HepG2 (cell line): Measurements from ENCODE around the gene FRMD1. TPM values are rescaled to one million over a fixed set of nuclear protein-coding genes. Genes with fewer than 3 reads are reported as not detected.
A peak's percentile ranks its signal among the peaks of the same experiment; 100 is the strongest.

ENCODE experiments used
- CBX5 ChIP-seq: sonication (generic); formaldehyde crosslinking; IDR thresholded peaks from 2 replicates; pipeline ENCODE4 v1.4.0; 2020; ENCODE audit warnings: missing genetic modification reagents, borderline replicate concordance
- CHD4 ChIP-seq: fragments of 200-600 bp; sonication (generic); IDR thresholded peaks from 2 replicates; pipeline ENCODE4 v1.7.0; 2017; ENCODE audit warnings: mild to moderate bottlenecking, low read length, borderline replicate concordance
- ESRRA ChIP-seq: sonication (generic); formaldehyde crosslinking; IDR thresholded peaks from 2 replicates; pipeline ENCODE4 v1.5.1; 2020; ENCODE audit warnings: mild to moderate bottlenecking, low read depth, missing genetic modification reagents
- GABPB1 ChIP-seq: IDR thresholded peaks from 2 replicates; pipeline ENCODE4 v1.6.1; 2016; ENCODE audit warnings: mild to moderate bottlenecking, missing genetic modification reagents, moderate library complexity, missing compliant biosample characterization
- GTF2F1 ChIP-seq: fragments of 150-350 bp; IDR thresholded peaks from 2 replicates; pipeline ENCODE4 v1.6.1; 2014; ENCODE audit warnings: low read length
- GZF1 ChIP-seq: sonication (generic); formaldehyde crosslinking; IDR thresholded peaks from 2 replicates; pipeline ENCODE4 v1.5.1; 2020; ENCODE audit warnings: mild to moderate bottlenecking, missing genetic modification reagents
- HMG20B ChIP-seq: conservative IDR thresholded peaks from 2 replicates; pipeline ENCODE4 v1.6.1; 2016; ENCODE audit warnings: missing genetic modification reagents, missing compliant biosample characterization
- IRF2 ChIP-seq: IDR thresholded peaks from 2 replicates; pipeline ENCODE4 v1.6.1; 2018; ENCODE audit warnings: missing genetic modification reagents, missing compliant biosample characterization
- JUNB ChIP-seq: sonication (generic); formaldehyde crosslinking; IDR thresholded peaks from 2 replicates; pipeline ENCODE4 v1.8.0; 2022; ENCODE audit warnings: missing genetic modification reagents, mild to moderate bottlenecking, borderline replicate concordance
- MBD4 ChIP-seq: IDR thresholded peaks from 2 replicates; pipeline ENCODE4 v1.6.1; 2012; ENCODE audit warnings: low read length, inconsistent platforms, borderline replicate concordance
- NFYB ChIP-seq: sonication (generic); formaldehyde crosslinking; IDR thresholded peaks from 2 replicates; pipeline ENCODE4 v1.4.0; 2020; ENCODE audit warnings: missing genetic modification reagents
- POLR2A ChIP-seq, 2 experiments: IDR thresholded peaks; 2 replicates each; pipeline ENCODE4 v1.6.1; 2011; ENCODE audit warnings: low read depth in 2 of 2, low read length in 2 of 2, mild to moderate bottlenecking in 1 of 2, moderate library complexity in 1 of 2; ENCODE audit not compliant: insufficient read depth in 1 of 2
- YEATS2 ChIP-seq: sonication (generic); formaldehyde crosslinking; IDR thresholded peaks from 2 replicates; pipeline ENCODE4 v1.4.0; 2020; ENCODE audit warnings: missing genetic modification reagents, borderline replicate concordance
- ZFP37 ChIP-seq: sonication (generic); formaldehyde crosslinking; IDR thresholded peaks from 2 replicates; pipeline ENCODE4 v1.4.0; 2020; ENCODE audit warnings: missing genetic modification reagents, borderline replicate concordance
- ZNF260 ChIP-seq: sonication (generic); formaldehyde crosslinking; IDR thresholded peaks from 2 replicates; pipeline ENCODE4 v1.4.0; 2020; ENCODE audit warnings: missing genetic modification reagents, low read depth, mild to moderate bottlenecking, borderline replicate concordance
- ZNF343 ChIP-seq: sonication (generic); formaldehyde crosslinking; IDR thresholded peaks from 2 replicates; pipeline ENCODE4 v1.4.0; 2020; ENCODE audit warnings: mild to moderate bottlenecking, missing genetic modification reagents
- ZNF350 ChIP-seq: sonication (generic); formaldehyde crosslinking; IDR thresholded peaks from 2 replicates; pipeline ENCODE4 v1.4.0; 2020; ENCODE audit warnings: mild to moderate bottlenecking, low read depth, missing genetic modification reagents, borderline replicate concordance
- ZNF468 ChIP-seq: sonication (generic); formaldehyde crosslinking; IDR thresholded peaks from 2 replicates; pipeline ENCODE4 v1.8.0; 2022; ENCODE audit warnings: mild to moderate bottlenecking, moderate library complexity, missing genetic modification reagents
- ZNF605 ChIP-seq: sonication (generic); formaldehyde crosslinking; IDR thresholded peaks from 2 replicates; pipeline ENCODE4 v1.8.0; 2022; ENCODE audit warnings: mild to moderate bottlenecking, missing genetic modification reagents
- ZNF776 ChIP-seq: sonication (generic); formaldehyde crosslinking; IDR thresholded peaks from 2 replicates; pipeline ENCODE4 v1.4.0; 2020; ENCODE audit warnings: mild to moderate bottlenecking, missing genetic modification reagents
- ZNF780A ChIP-seq: sonication (generic); formaldehyde crosslinking; IDR thresholded peaks from 2 replicates; pipeline ENCODE4 v1.8.0; 2022; ENCODE audit warnings: mild to moderate bottlenecking, missing genetic modification reagents, moderate library complexity
- ZNF841 ChIP-seq: sonication (generic); formaldehyde crosslinking; IDR thresholded peaks from 2 replicates; pipeline ENCODE4 v1.8.1; 2023; ENCODE audit warnings: missing genetic modification reagents, borderline replicate concordance
- ZSCAN31 ChIP-seq: sonication (generic); formaldehyde crosslinking; IDR thresholded peaks from 2 replicates; pipeline ENCODE4 v1.5.0; 2020; ENCODE audit warnings: low read depth, mild to moderate bottlenecking, missing genetic modification reagents
- polyA plus RNA-seq, 8 experiments: library from polyadenylated mRNA; depleted of rRNA in 3 of 8; stranded (reverse) in 7 of 8; unstranded in 1 of 8; fragments of >200 nt; fragmentation: Illumina TruSeq in 4 of 8; extraction: Trizol in 4 of 8; gene quantifications; 2 replicates each; pipeline versions ENCODE4 v1.2.1 to v1.2.3, GENCODE V29; 2011 to 2016; ENCODE audit warnings: low read depth in 4 of 8, missing spikeins in 1 of 8, mixed read lengths in 1 of 8; ENCODE audit not compliant: insufficient read depth in 1 of 8
- total RNA-seq, 5 experiments: library from RNA; depleted of rRNA; stranded (reverse); fragments of >200 nt; fragmentation: Illumina TruSeq; extraction: Trizol; gene quantifications; 2 replicates each; pipeline ENCODE4 v1.2.3, GENCODE V29; 2016; ENCODE audit warnings: low read depth in 1 of 5
- TF ChIP-seq, protein P1 (sequence below): sonication (generic); formaldehyde crosslinking; IDR thresholded peaks from 2 replicates; pipeline ENCODE4 v1.4.0; 2020; ENCODE audit warnings: missing genetic modification reagents
- TF ChIP-seq, protein P2 (sequence below): sonication (generic); formaldehyde crosslinking; IDR thresholded peaks from 2 replicates; pipeline ENCODE4 v1.5.0; 2020; ENCODE audit warnings: missing genetic modification reagents
- TF ChIP-seq, protein P3 (sequence below): sonication (generic); formaldehyde crosslinking; IDR thresholded peaks from 2 replicates; pipeline ENCODE4 v1.8.1; 2022; ENCODE audit warnings: mild to moderate bottlenecking, missing genetic modification reagents
- TF ChIP-seq, protein P4 (sequence below): sonication (generic); formaldehyde crosslinking; IDR thresholded peaks from 2 replicates; pipeline ENCODE4 v1.4.0; 2020; ENCODE audit warnings: missing genetic modification reagents
- TF ChIP-seq, protein P5 (sequence below): sonication (generic); formaldehyde crosslinking; conservative IDR thresholded peaks from 2 replicates; pipeline ENCODE4 v1.4.0; 2020; ENCODE audit warnings: missing genetic modification reagents

Gene FRMD1
- total and polyA plus RNA-seq, 2 of the 13 experiments (the other 11 are each of a cell fraction or from before 2014, with no cell fraction given) = 0.01 TPM; not detected in 1

DNA sequence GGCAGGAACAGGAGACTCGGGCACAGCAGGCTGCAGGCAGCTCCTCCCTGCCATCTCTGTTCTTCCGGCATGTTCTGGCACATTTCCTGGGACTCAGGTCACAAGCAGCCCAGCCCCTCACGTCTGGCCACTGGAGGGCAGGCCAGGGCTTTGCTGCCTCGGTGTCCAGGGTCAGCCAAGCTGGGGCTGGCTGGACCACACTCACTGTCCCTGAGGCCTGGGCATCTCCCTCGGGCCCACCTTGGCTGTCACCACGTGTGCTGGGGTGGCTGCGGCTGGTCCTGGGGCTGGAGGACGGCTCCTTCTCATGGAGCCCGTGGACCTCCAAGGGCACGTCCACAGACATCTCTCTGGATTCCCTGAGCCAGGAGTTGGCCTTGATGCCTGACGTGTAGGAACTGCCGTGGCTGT lies 18.5 kb downstream of the FRMD1 start (continued):
- TF ChIP-seq GTF2F1 = no peak
- TF ChIP-seq ZNF350 (CRISPR knock-in tag) = no peak
- TF ChIP-seq, protein P1, sequence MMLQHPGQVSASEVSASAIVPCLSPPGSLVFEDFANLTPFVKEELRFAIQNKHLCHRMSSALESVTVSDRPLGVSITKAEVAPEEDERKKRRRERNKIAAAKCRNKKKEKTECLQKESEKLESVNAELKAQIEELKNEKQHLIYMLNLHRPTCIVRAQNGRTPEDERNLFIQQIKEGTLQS (CRISPR knock-in tag) = no peak
- TF ChIP-seq ZNF343 (CRISPR knock-in tag) = no peak
- TF ChIP-seq GABPB1 (CRISPR knock-in tag) = peak; percentile 69
- no peak for TF ChIP-seq ZFP37 (CRISPR knock-in tag)
- TF ChIP-seq, protein P2, sequence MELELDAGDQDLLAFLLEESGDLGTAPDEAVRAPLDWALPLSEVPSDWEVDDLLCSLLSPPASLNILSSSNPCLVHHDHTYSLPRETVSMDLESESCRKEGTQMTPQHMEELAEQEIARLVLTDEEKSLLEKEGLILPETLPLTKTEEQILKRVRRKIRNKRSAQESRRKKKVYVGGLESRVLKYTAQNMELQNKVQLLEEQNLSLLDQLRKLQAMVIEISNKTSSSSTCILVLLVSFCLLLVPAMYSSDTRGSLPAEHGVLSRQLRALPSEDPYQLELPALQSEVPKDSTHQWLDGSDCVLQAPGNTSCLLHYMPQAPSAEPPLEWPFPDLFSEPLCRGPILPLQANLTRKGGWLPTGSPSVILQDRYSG (CRISPR knock-in tag) = no peak
- no peak for TF ChIP-seq ZNF260 (CRISPR knock-in tag)
- TF ChIP-seq ZNF468 (CRISPR knock-in tag) = no peak
- TF ChIP-seq POLR2A (IDR thresholded peaks at IDR 0.05; ENCODE audit: insufficient read depth in 1 of 2, low read depth in 2 of 2, low read length in 2 of 2) = no peak
- TF ChIP-seq ESRRA = no peak
- TF ChIP-seq IRF2 = no peak
- TF ChIP-seq, protein P3, sequence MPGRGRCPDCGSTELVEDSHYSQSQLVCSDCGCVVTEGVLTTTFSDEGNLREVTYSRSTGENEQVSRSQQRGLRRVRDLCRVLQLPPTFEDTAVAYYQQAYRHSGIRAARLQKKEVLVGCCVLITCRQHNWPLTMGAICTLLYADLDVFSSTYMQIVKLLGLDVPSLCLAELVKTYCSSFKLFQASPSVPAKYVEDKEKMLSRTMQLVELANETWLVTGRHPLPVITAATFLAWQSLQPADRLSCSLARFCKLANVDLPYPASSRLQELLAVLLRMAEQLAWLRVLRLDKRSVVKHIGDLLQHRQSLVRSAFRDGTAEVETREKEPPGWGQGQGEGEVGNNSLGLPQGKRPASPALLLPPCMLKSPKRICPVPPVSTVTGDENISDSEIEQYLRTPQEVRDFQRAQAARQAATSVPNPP (CRISPR knock-in tag) = no peak
- TF ChIP-seq, protein P4, sequence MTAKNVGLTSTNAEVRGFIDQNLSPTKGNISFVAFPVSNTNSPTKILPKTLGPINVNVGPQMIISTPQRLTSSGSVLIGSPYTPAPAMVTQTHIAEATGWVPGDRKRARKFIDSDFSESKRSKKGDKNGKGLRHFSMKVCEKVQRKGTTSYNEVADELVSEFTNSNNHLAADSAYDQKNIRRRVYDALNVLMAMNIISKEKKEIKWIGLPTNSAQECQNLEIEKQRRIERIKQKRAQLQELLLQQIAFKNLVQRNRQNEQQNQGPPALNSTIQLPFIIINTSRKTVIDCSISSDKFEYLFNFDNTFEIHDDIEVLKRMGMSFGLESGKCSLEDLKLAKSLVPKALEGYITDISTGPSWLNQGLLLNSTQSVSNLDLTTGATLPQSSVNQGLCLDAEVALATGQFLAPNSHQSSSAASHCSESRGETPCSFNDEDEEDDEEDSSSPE (CRISPR knock-in tag) = no peak
- TF ChIP-seq CBX5 (CRISPR knock-in tag) = peak; percentile 83; the same call in 1 of the 2 replicates
- no peak for TF ChIP-seq ZNF605 (CRISPR knock-in tag)
- no peak for TF ChIP-seq GZF1 (CRISPR knock-in tag)
- no peak for TF ChIP-seq MBD4
- no peak for TF ChIP-seq HMG20B (CRISPR knock-in tag)
- no peak for TF ChIP-seq NFYB (CRISPR knock-in tag)
- TF ChIP-seq JUNB (CRISPR knock-in tag) = no peak
- TF ChIP-seq ZNF841 (CRISPR knock-in tag) = no peak
- TF ChIP-seq YEATS2 (CRISPR knock-in tag) = no peak
- TF ChIP-seq, protein P5, sequence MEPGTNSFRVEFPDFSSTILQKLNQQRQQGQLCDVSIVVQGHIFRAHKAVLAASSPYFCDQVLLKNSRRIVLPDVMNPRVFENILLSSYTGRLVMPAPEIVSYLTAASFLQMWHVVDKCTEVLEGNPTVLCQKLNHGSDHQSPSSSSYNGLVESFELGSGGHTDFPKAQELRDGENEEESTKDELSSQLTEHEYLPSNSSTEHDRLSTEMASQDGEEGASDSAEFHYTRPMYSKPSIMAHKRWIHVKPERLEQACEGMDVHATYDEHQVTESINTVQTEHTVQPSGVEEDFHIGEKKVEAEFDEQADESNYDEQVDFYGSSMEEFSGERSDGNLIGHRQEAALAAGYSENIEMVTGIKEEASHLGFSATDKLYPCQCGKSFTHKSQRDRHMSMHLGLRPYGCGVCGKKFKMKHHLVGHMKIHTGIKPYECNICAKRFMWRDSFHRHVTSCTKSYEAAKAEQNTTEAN (CRISPR knock-in tag) = no peak
- TF ChIP-seq ZNF780A (CRISPR knock-in tag) = 0 out of 2 replicates have a peak, but pooled peaks have one; percentile 43
- TF ChIP-seq ZSCAN31 (CRISPR knock-in tag) = no peak
- no peak for TF ChIP-seq CHD4
- TF ChIP-seq ZNF776 (CRISPR knock-in tag) = no peak
